ENCODE results near the gene FRMD6. TPM values are rescaled to one million over a fixed set of nuclear protein-coding genes. Genes with fewer than 3 reads are reported as not detected.

The FRMD6 gene
- total and polyA plus RNA-seq, 9 donors: 15.3 to 79.2 (median 33.3) TPM

DNA sequence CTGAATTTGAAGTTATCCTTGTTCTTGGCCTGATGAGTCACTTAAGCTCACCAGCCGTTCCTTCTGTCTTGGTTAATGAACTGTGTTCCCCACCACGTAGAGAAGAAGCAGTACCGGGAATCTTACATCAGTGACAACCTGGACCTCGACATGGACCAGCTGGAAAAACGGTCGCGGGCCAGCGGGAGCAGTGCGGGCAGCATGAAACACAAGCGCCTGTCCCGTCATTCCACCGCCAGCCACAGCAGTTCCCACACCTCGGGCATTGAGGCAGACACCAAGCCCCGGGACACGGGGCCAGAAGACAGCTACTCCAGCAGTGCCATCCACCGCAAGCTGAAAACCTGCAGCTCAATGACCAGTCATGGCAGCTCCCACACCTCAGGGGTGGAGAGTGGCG is 68.2 kb downstream of the FRMD6 start:
- no peak overlapping the region for H3K4me3 ChIP-seq
- intact Hi-C loops (cut with DNase I): no loop called here
- H3K27me3 ChIP-seq: no peaks in the 10 kb centered on the region
- no peaks in the 10 kb centered on the region for H3K4me1 ChIP-seq (ENCODE audit: insufficient read depth)
- 90 to 94% (median 94%) methylated on average over 17 of the region's 17 CpGs for WGBS, 3 donors
- TF ChIP-seq POLR2A (IDR thresholded peaks at IDR 0.05): no peak
- TF ChIP-seq, protein P1, sequence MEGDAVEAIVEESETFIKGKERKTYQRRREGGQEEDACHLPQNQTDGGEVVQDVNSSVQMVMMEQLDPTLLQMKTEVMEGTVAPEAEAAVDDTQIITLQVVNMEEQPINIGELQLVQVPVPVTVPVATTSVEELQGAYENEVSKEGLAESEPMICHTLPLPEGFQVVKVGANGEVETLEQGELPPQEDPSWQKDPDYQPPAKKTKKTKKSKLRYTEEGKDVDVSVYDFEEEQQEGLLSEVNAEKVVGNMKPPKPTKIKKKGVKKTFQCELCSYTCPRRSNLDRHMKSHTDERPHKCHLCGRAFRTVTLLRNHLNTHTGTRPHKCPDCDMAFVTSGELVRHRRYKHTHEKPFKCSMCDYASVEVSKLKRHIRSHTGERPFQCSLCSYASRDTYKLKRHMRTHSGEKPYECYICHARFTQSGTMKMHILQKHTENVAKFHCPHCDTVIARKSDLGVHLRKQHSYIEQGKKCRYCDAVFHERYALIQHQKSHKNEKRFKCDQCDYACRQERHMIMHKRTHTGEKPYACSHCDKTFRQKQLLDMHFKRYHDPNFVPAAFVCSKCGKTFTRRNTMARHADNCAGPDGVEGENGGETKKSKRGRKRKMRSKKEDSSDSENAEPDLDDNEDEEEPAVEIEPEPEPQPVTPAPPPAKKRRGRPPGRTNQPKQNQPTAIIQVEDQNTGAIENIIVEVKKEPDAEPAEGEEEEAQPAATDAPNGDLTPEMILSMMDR (IDR thresholded peaks at IDR 0.05): no peak
- no peak for TF ChIP-seq EP300 (IDR thresholded peaks at IDR 0.05)
- H3K36me3 ChIP-seq: no peaks in the 10 kb centered on the region
- no peak for DNase-seq
- no peak overlapping the region for H3K27ac ChIP-seq
- no peaks in the 10 kb centered on the region for H3K9me3 ChIP-seq

DNA sequence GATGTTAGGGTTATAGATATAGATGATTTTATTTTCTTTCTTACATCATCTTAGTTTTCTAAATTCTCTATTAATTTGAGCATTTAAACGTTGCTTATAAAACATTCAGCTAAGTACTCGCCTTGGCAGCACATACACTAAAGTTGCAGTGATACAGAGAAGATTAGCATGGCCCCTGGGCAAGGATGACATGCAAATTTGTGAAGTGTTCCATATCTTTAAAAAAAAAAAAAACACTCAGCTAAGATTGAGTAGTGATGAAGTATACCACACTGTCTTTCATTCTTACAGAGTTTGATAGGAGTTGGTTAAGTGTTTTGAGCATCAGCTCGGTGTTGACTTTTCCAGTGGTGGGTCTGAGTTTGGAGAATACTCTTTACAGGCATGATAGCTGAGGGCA is 72.3 kb downstream of the FRMD6 start:
- Histone ChIP-seq H3K9me3 (no peaks in the 10 kb centered on the region), H3K27ac (no peak overlapping the region), H3K27me3 (no peaks in the 10 kb centered on the region), H3K36me3 (no peaks in the 10 kb centered on the region), H3K4me3 (no peak overlapping the region), H3K4me1 (ENCODE audit: insufficient read depth) (no peaks in the 10 kb centered on the region)
- intact Hi-C loops (cut with DNase I): no loop called here
- TF ChIP-seq EP300 (IDR thresholded peaks at IDR 0.05): no peak
- TF ChIP-seq POLR2A (IDR thresholded peaks at IDR 0.05): no peak
- TF ChIP-seq, protein P1 (IDR thresholded peaks at IDR 0.05): no peak
- 89 to 91% (median 90%) methylated on average over 3 of the region's 3 CpGs for WGBS, 3 donors
- no peak for DNase-seq

DNA sequence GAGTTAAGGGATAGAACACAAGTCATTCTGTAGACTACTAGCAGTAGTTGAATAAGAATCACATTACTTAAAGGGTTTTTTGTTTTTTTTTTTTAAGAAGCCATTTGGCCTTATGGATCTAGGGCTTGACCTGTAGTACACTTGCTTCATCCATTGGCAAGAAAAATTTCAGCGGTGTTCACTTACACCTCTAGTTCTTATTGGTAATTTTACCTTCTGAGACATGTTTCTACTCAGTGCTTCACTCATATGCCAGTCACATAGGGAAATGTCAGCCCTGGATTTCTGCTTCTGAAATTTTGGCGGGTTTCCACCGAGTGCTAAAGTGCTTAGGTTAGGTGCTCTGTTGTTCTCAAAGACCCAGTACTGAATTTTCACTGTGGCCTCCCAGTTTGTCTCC is 72.9 kb downstream of the FRMD6 start:
- no peak overlapping the region for H3K27ac ChIP-seq
- TF ChIP-seq EP300 (IDR thresholded peaks at IDR 0.05): no peak
- no peak for TF ChIP-seq POLR2A (IDR thresholded peaks at IDR 0.05)
- TF ChIP-seq, protein P1 (IDR thresholded peaks at IDR 0.05): no peak
- intact Hi-C loops (cut with DNase I): no loop called here

DNA sequence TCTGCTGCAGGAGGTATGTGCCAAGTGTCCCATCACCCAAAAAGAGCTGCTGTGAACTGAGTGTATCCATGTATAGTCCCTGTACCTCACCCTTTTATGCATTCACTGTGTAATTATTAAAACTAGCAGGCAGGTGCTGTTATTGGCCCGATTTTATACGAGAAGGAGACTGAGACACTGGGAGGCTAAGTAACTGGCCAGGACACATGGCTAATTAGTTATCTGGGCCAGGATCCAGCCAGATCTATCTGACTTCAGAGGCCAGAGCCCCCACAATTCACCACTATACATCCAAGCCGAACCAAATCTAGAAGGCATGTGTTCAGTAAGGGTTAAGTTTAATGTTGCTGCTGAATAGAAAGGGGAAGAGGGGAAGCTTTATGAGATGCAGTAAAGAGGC is 73.4 kb downstream of the FRMD6 start:
- no peaks in the 10 kb centered on the region for H3K9me3 ChIP-seq
- H3K27ac ChIP-seq: no peak overlapping the region
- no peaks in the 10 kb centered on the region for H3K36me3 ChIP-seq
- DNase-seq: no peak
- no peaks in the 10 kb centered on the region for H3K27me3 ChIP-seq
- WGBS, 3 donors: 72 to 83% (median 81%) methylated on average over 3 of the region's 3 CpGs
- TF ChIP-seq, protein P1 (IDR thresholded peaks at IDR 0.05): no peak
- no peak for TF ChIP-seq EP300 (IDR thresholded peaks at IDR 0.05)
- no peak for TF ChIP-seq POLR2A (IDR thresholded peaks at IDR 0.05)
- no peak overlapping the region for H3K4me3 ChIP-seq
- intact Hi-C loops (cut with DNase I): no loop called here
- no peaks in the 10 kb centered on the region for H3K4me1 ChIP-seq (ENCODE audit: insufficient read depth)

More for the DNA sequence above, 72.9 kb downstream of the FRMD6 start:
- H3K27me3 ChIP-seq: no peaks in the 10 kb centered on the region
- H3K36me3 ChIP-seq: no peaks in the 10 kb centered on the region
- DNase-seq: no peak
- no peak overlapping the region for H3K4me3 ChIP-seq
- no peaks in the 10 kb centered on the region for H3K4me1 ChIP-seq (ENCODE audit: insufficient read depth)
- WGBS, 3 donors: 87 to 94% (median 94%) methylated on average over 3 of the region's 3 CpGs
- no peaks in the 10 kb centered on the region for H3K9me3 ChIP-seq

All from ovary (tissue), 9 donors.